Endothelial cell of umbilical vein (primary cell): Measurements from ENCODE around the gene SLC12A2. TPM values are rescaled to one million over a fixed set of nuclear protein-coding genes. Genes with fewer than 3 reads are reported as not detected.

ENCODE experiments used
- BruUV-seq: library from RNA; stranded (reverse); fragments of 400-500 nt; replicated peaks from 2 replicates; lab custom pipeline; 2021; lab: Mats Ljungman, UMichigan
- CTCF ChIA-PET: fragments of 300-600, 350-600 bp; sonication (Branson Sonifier 250); formaldehyde crosslinking; loops from one replicate; lab custom pipeline; 2021; ENCODE audit warnings: antibody characterized with exemption, inconsistent platforms; lab: Charles Lee
- POLR2A ChIA-PET: fragments of 300-600, 350-600 bp; sonication (Branson Sonifier 250); formaldehyde crosslinking; loops from one replicate; lab custom pipeline; 2021; ENCODE audit warnings: antibody characterized with exemption, inconsistent platforms; lab: Charles Lee
- DNase-seq: peaks from one replicate; pipeline ENCODE4 v3.0.0-alpha.2; 2011; ENCODE audit warnings: low read depth, low spot score
- FAIRE-seq: peaks from 2 replicates; lab custom pipeline; 2011; peaks lifted over from hg19 to GRCh38; lab: Jason Lieb, UNC
- H2AFZ ChIP-seq: 2 replicates; pipeline ENCODE4 v1.6.0; 2012; ENCODE audit warnings: low read depth, low read length, control low read depth, inconsistent platforms
- H3K27ac ChIP-seq: 2 replicates; pipeline ENCODE4 v1.5.1; 2011; ENCODE audit warnings: low read depth, mild to moderate bottlenecking, control low read depth, low read length, moderate library complexity; ENCODE audit not compliant: insufficient read depth
- H3K27me3 ChIP-seq, 2 experiments: 2 replicates each; pipeline versions ENCODE4 v1.6.0 to v1.6.1; 2011; ENCODE audit warnings: low read length in 2 of 2, mixed read lengths in 1 of 2; ENCODE audit not compliant: control insufficient read depth in 2 of 2, insufficient read depth in 2 of 2
- H3K36me3 ChIP-seq, 2 experiments: 2 replicates in 1 of 2; 3 replicates in 1 of 2; pipeline ENCODE4 v1.5.1; 2011; ENCODE audit warnings: low read length in 2 of 2, mild to moderate bottlenecking in 1 of 2, moderate library complexity in 1 of 2; ENCODE audit not compliant: control insufficient read depth in 2 of 2, insufficient read depth in 2 of 2; ENCODE audit errors: extremely low read depth in 1 of 2
- H3K4me1 ChIP-seq: 3 replicates; pipeline ENCODE4 v1.5.1; 2011; ENCODE audit warnings: mild to moderate bottlenecking, low read length; ENCODE audit not compliant: control insufficient read depth, insufficient read depth; ENCODE audit errors: extremely low read depth
- H3K4me2 ChIP-seq: 2 replicates; pipeline ENCODE4 v1.6.1; 2011; ENCODE audit warnings: low read length, control low read depth, mixed read lengths; ENCODE audit not compliant: insufficient read depth
- H3K4me3 ChIP-seq, 3 experiments: fragments of 200-600 bp in 1 of 3; sonication (generic), shearing (Covaris generic) in 1 of 3; replicated peaks in 1 of 3; 2 replicates each; pipeline ENCODE4 v1.5.1; 2011 to 2016; ENCODE audit warnings: control low read depth in 3 of 3, low read length in 3 of 3, mild to moderate bottlenecking in 2 of 3, inconsistent platforms in 1 of 3, low read depth in 1 of 3, moderate library complexity in 1 of 3; ENCODE audit not compliant: insufficient read depth in 1 of 3
- H3K79me2 ChIP-seq: 2 replicates; pipeline ENCODE4 v1.6.0; 2012; ENCODE audit warnings: low read length, inconsistent platforms; ENCODE audit not compliant: control insufficient read depth, insufficient read depth
- H3K9ac ChIP-seq: replicated peaks from 2 replicates; pipeline ENCODE3; 2011; ENCODE audit warnings: low read length, control low read depth; ENCODE audit not compliant: insufficient read depth; ENCODE audit errors: extremely low read depth
- H3K9me1 ChIP-seq: replicated peaks from 3 replicates; pipeline ENCODE4 v1.6.0; 2011; ENCODE audit warnings: mild to moderate bottlenecking, low read length; ENCODE audit not compliant: control insufficient read depth, insufficient read depth; ENCODE audit errors: extremely low read depth
- H3K9me3 ChIP-seq: replicated peaks from 2 replicates; pipeline ENCODE4 v1.5.1; 2012; ENCODE audit warnings: low read length, inconsistent platforms; ENCODE audit not compliant: control insufficient read depth, insufficient read depth
- H4K20me1 ChIP-seq: replicated peaks from 2 replicates; pipeline ENCODE3; 2011; ENCODE audit warnings: mild to moderate bottlenecking, low read length; ENCODE audit not compliant: control insufficient read depth, insufficient read depth; ENCODE audit errors: extremely low read depth
- CTCF ChIP-seq, 2 donors: IDR thresholded peaks; 1 replicate in 1 of 2; 2 replicates in 1 of 2; pipeline ENCODE4 v1.5.1; 2011; ENCODE audit warnings: low read length in 2 of 2, mild to moderate bottlenecking in 2 of 2, moderate library complexity in 2 of 2, control low read depth in 1 of 2, inconsistent platforms in 1 of 2, low read depth in 1 of 2; ENCODE audit not compliant: insufficient read depth in 1 of 2; ENCODE audit errors: extremely low read depth in 1 of 2
- FOS ChIP-seq: IDR thresholded peaks from 2 replicates; pipeline ENCODE4 v1.6.1; 2011; ENCODE audit warnings: mild to moderate bottlenecking, low read length, moderate library complexity, borderline replicate concordance; ENCODE audit not compliant: insufficient read depth
- POLR2A ChIP-seq: IDR thresholded peaks from 2 replicates; pipeline ENCODE4 v1.6.1; 2012; ENCODE audit warnings: low read depth, mild to moderate bottlenecking, control low read depth, low read length
- POLR2AphosphoS5 ChIP-seq: IDR thresholded peaks from 2 replicates; pipeline ENCODE4 v1.6.1; 2012; ENCODE audit warnings: low read depth, mild to moderate bottlenecking, control low read depth, low read length, moderate library complexity; ENCODE audit not compliant: insufficient read depth
- dilution Hi-C: fragments of 300-500 bp; cut with MboI; formaldehyde crosslinking; loops from one replicate; pipeline ENCODE4 v1.15.0; 2019; ENCODE audit warnings: low sequenced_read_pairs; ENCODE audit not compliant: extremely low pct_ligation_motif_present
- intact Hi-C: fragments of 100-400 bp; cut with micrococcal nuclease; formaldehyde crosslinking; loops from one replicate; pipeline ENCODE4 v1.10.0; 2022
- polyA plus RNA-seq, 4 experiments: library from polyadenylated mRNA; depleted of rRNA in 3 of 4; stranded (reverse) in 3 of 4; unstranded in 1 of 4; fragments of >200 nt; gene quantifications; 2 replicates each; pipeline versions ENCODE4 v1.2.1 to v1.2.3, GENCODE V29; 2011 to 2012; ENCODE audit warnings: missing spikeins in 1 of 4
- total RNA-seq: library from RNA; stranded (reverse); gene quantifications from 2 replicates; pipeline ENCODE4 v1.2.3, GENCODE V29; 2021

The SLC12A2 gene
- total and polyA plus RNA-seq, 2 donors (not counting 3 experiments of a cell fraction or from before 2014, with no cell fraction given): 11.0 to 59.5 TPM

GRCh38 chr5:128081111-128081851, 2.3 kb upstream of the SLC12A2 start:
- no TSS peak for BruUV-seq
- no peak overlapping the region for H3K27ac ChIP-seq
- H3K79me2 ChIP-seq: peaks cover 18% of the 10 kb centered on the region
- H3K4me1 ChIP-seq: peaks cover 21% of the 10 kb centered on the region
- peak overlapping the region; percentile 43 for H3K4me2 ChIP-seq
- no peak overlapping the region for H3K9ac ChIP-seq
- H3K9me3 ChIP-seq: no peaks in the 10 kb centered on the region
- FAIRE-seq (no peak), DNase-seq (no peak)
- ChIA-PET POLR2A (no interaction called here), CTCF (interaction anchor here (0.6 to 6.6 kb wide), 17 partner anchors 9 to 325 kb away, joined by 3 to 45 read pairs (median 4); no protein-coding TSS in a partner anchor)
- no peaks in the 10 kb centered on the region for H3K27me3 ChIP-seq
- intact Hi-C loops (no loop called here), dilution Hi-C loops (no loop called here)
- no peak overlapping the region for H2AFZ ChIP-seq
- no peaks in the 10 kb centered on the region for H3K9me1 ChIP-seq
- H3K4me3 ChIP-seq: peak overlapping the region in 1 of 3 experiments; percentile 37
- TF ChIP-seq POLR2AphosphoS5 (no peak), POLR2A (no peak), CTCF (IDR thresholded peaks at IDR 0.05; ENCODE audit: extremely low read depth in 1 of 2, insufficient read depth in 1 of 2, low read depth in 1 of 2, low read length in 2 of 2) (peak in 1 of 2 donors; percentile 10), FOS (no peak)
- peaks cover 7% of the 10 kb centered on the region for H4K20me1 ChIP-seq
- no peaks in the 10 kb centered on the region for H3K36me3 ChIP-seq
